Measurements from ENCODE around the gene UQCC2.

DNA sequence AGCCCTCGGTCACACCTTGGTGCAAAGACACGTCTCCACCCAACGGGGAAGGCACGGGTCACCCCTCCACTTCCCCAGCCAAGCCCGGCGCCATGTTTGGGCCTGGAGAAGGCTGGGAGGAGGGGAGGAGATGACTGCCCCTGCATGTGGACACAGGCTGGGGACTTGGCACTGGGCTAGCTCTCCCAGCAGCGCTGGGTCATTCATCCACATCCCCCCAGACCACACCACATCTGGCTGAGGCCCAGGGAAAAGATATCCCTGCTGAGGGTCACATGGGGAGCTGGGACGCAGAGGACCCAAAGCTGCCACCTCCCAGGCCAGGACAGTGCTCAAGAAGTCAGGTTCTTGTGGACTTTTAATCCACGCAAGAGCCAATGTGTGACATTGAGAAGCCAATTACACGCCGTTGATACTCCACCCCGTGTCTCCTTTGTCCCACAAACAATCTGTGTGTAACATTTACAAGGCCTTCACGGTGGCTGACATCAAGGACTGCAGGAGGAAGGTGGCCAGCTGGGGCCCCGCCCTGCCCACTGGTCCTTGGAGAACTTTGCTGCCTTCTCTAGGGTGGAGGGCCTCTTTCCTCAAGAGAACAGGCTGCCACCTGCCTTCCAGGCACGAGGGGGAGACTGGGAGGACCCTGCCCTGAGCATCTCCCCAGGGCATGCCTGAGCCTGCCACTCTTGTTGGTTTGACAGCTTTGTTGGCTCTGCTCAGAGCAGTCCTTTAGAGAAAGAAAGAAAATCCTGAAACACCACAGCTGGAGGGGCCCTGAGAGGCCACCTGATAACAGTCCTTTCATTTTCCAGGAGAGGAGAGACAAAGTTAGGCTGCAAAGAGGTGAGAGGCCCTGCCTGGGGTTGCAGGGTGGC, 40.5 kb upstream of the UQCC2 start:
- TF ChIP-seq EZH2phosphoT487 (IDR thresholded peaks at IDR 0.05; ENCODE audit: borderline replicate concordance, low read depth, low read length), result no peak
- TF ChIP-seq, protein P1, sequence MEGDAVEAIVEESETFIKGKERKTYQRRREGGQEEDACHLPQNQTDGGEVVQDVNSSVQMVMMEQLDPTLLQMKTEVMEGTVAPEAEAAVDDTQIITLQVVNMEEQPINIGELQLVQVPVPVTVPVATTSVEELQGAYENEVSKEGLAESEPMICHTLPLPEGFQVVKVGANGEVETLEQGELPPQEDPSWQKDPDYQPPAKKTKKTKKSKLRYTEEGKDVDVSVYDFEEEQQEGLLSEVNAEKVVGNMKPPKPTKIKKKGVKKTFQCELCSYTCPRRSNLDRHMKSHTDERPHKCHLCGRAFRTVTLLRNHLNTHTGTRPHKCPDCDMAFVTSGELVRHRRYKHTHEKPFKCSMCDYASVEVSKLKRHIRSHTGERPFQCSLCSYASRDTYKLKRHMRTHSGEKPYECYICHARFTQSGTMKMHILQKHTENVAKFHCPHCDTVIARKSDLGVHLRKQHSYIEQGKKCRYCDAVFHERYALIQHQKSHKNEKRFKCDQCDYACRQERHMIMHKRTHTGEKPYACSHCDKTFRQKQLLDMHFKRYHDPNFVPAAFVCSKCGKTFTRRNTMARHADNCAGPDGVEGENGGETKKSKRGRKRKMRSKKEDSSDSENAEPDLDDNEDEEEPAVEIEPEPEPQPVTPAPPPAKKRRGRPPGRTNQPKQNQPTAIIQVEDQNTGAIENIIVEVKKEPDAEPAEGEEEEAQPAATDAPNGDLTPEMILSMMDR (conservative IDR thresholded peaks at IDR 0.05; ENCODE audit: low read length), result no peak
